Activated naive CD8-positive, alpha-beta T cell (primary cell): ENCODE measurements around the gene PAX8.
"Not testable (repeated sequence)": the region's sequence is repeated elsewhere in the genome, so short reads cannot be mapped to it uniquely, and the experiment has no call there.

ENCODE experiments used
- H3K27ac Mint-ChIP-seq: one replicate; pipeline ENCODE4 v1.8.0; 2021; ENCODE audit warnings: mixed read lengths
- H3K27me3 Mint-ChIP-seq: one replicate; pipeline ENCODE4 v1.8.0; 2021; ENCODE audit warnings: mixed read lengths
- H3K36me3 Mint-ChIP-seq: one replicate; pipeline ENCODE4 v1.8.0; 2021; ENCODE audit warnings: mixed read lengths
- H3K4me1 Mint-ChIP-seq: one replicate; pipeline ENCODE4 v1.8.0; 2021; ENCODE audit warnings: low read depth, mixed read lengths
- H3K4me3 Mint-ChIP-seq: one replicate; pipeline ENCODE4 v1.8.0; 2021; ENCODE audit warnings: mild to moderate bottlenecking, mixed read lengths
- H3K9me3 Mint-ChIP-seq: one replicate; pipeline ENCODE4 v1.8.0; 2021; ENCODE audit warnings: low read depth, mixed read lengths

The PAX8 gene

GRCh38 chr2:113305146-113305545 lies 26.4 kb upstream of the PAX8 start:
- peaks cover 5% of the 10 kb centered on the region for H3K27me3 Mint-ChIP-seq
- H3K4me1 Mint-ChIP-seq, result no peaks in the 10 kb centered on the region
- no peaks in the 10 kb centered on the region for H3K36me3 Mint-ChIP-seq
- H3K9me3 Mint-ChIP-seq, result no peaks in the 10 kb centered on the region
- H3K4me3 Mint-ChIP-seq, result no peak overlapping the region
- no peak overlapping the region for H3K27ac Mint-ChIP-seq

- Mint-ChIP-seq H3K9me3 (no peaks in the 10 kb centered on the region), H3K36me3 (no peaks in the 10 kb centered on the region), H3K4me3 (no peak overlapping the region), H3K4me1 (no peaks in the 10 kb centered on the region), H3K27ac (no peak overlapping the region), H3K27me3 (peaks cover 5% of the 10 kb centered on the region)
These were observed 26.0 kb upstream of the PAX8 start for GRCh38 chr2:113304702-113305101.

- H3K9me3 Mint-ChIP-seq, H3K4me3 Mint-ChIP-seq, H3K4me1 Mint-ChIP-seq, H3K27me3 Mint-ChIP-seq, H3K27ac Mint-ChIP-seq, H3K36me3 Mint-ChIP-seq: not testable (repeated sequence)
These were observed 23.7 kb upstream of the PAX8 start for GRCh38 chr2:113302216-113302980.

GRCh38 chr2:113300281-113300680 lies 21.6 kb upstream of the PAX8 start:
- Mint-ChIP-seq H3K9me3 (no peaks in the 10 kb centered on the region), H3K27ac (no peak overlapping the region), H3K4me1 (no peaks in the 10 kb centered on the region), H3K36me3 (no peaks in the 10 kb centered on the region), H3K27me3 (no peaks in the 10 kb centered on the region), H3K4me3 (no peak overlapping the region)

DNA sequence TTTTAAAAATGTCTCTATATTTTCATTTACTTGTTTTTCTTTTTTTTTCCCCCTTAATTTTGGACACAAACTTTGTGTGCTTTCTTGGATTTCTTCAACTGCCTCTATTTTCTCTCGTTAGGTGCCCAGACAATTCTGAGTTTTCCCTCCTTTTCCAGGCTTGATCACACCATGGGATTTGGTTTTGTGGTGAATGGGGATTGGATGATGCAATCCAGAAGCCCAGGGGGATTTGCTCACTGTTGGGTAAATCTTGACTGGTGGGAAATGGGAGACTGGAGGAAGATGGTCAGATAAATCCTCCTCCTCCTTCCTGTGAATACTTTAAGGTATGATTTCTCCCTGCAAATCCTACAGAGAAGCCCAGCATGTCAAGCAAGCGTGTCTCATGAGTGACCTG lies 19.5 kb upstream of the PAX8 start:
- no peak overlapping the region for H3K4me3 Mint-ChIP-seq
- no peaks in the 10 kb centered on the region for H3K27me3 Mint-ChIP-seq
- H3K4me1 Mint-ChIP-seq, result no peaks in the 10 kb centered on the region
- no peaks in the 10 kb centered on the region for H3K9me3 Mint-ChIP-seq
- H3K36me3 Mint-ChIP-seq, result no peaks in the 10 kb centered on the region
- H3K27ac Mint-ChIP-seq, result no peak overlapping the region

DNA sequence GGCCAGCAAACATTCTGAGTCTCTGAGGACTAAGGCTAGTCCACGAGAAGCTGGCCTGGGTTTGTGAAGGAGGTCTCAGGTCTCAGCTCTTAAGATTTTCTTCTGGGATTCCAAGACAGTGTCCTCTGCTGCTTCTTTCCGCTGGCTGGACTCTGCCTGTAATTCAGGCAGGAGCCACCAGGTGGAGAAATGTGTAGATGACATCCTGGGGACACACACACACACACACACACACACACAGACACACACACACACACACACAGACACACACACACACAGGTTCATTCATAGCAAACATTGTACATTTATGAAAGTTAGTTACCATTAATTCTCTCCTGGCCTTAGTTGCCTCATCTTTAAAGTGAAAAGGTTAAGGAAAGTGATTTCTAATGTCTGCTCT lies 18.9 kb upstream of the PAX8 start:
- H3K4me1 Mint-ChIP-seq, H3K36me3 Mint-ChIP-seq, H3K9me3 Mint-ChIP-seq, H3K27ac Mint-ChIP-seq, H3K4me3 Mint-ChIP-seq, H3K27me3 Mint-ChIP-seq: not testable (repeated sequence)

GRCh38 chr2:113291191-113291590 lies 12.5 kb upstream of the PAX8 start:
- no peak overlapping the region for H3K27ac Mint-ChIP-seq
- no peaks in the 10 kb centered on the region for H3K36me3 Mint-ChIP-seq
- no peak overlapping the region for H3K4me3 Mint-ChIP-seq
- H3K9me3 Mint-ChIP-seq, result no peaks in the 10 kb centered on the region
- peaks cover 7% of the 10 kb centered on the region for H3K27me3 Mint-ChIP-seq
- H3K4me1 Mint-ChIP-seq, result no peaks in the 10 kb centered on the region

- not testable (repeated sequence) for H3K4me3 Mint-ChIP-seq, H3K36me3 Mint-ChIP-seq, H3K4me1 Mint-ChIP-seq, H3K27me3 Mint-ChIP-seq, H3K27ac Mint-ChIP-seq, H3K9me3 Mint-ChIP-seq
These were observed 10.0 kb upstream of the PAX8 start for GRCh38 chr2:113288674-113289149.

DNA sequence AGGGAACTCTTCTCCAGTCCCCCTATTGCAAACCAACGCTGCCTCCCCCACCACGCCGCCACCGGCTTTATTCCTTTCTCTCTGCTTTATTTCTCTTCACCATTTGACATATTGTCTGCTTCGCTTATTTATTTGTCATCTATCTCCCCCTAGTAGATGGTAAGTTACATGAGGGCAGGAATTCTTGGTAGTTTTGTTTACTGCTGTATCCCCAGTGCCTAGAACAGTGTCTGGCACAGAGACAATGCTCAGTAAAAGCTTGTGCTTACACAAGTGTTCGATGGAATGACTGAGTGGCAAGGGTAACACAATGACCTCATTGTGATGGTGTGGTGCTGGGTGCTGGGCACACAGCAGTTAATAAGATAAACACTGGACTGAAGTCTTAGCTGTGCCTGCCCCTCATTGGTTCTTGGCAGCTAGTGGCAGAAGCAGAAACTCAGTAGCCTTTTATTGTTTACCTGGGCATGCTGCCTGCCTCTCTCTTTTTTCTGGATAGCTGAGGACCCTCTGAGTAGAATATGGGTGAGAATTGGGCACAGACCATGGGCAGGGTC lies 9.5 kb upstream of the PAX8 start:
- not testable (repeated sequence) for H3K27ac Mint-ChIP-seq, H3K36me3 Mint-ChIP-seq, H3K27me3 Mint-ChIP-seq, H3K9me3 Mint-ChIP-seq, H3K4me3 Mint-ChIP-seq, H3K4me1 Mint-ChIP-seq

DNA sequence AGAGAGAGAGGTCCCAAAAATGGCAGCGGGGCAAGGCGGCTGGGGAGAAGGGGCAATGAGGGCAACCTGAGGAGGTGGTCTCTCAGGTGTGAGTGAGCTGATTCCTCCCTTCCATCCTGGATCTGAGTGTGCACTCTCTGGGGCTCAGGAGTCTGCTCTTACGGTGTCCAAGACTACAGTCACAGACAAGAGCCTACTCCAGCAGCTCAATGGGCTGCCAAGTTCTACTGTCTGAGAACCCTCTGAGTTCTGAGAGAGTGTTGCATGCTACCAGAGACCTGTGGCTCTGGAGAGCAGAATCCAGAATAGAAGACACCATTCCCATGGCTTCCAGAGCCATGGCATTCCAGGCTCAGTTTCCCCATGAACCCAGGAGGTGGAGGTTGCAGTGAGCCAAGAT lies 7.1 kb upstream of the PAX8 start:
- peaks cover 3% of the 10 kb centered on the region for H3K4me1 Mint-ChIP-seq
- H3K27ac Mint-ChIP-seq, result no peak overlapping the region
- H3K36me3 Mint-ChIP-seq, result no peaks in the 10 kb centered on the region
- peaks cover 7% of the 10 kb centered on the region for H3K27me3 Mint-ChIP-seq
- H3K9me3 Mint-ChIP-seq, result no peaks in the 10 kb centered on the region
- H3K4me3 Mint-ChIP-seq, result no peak overlapping the region

DNA sequence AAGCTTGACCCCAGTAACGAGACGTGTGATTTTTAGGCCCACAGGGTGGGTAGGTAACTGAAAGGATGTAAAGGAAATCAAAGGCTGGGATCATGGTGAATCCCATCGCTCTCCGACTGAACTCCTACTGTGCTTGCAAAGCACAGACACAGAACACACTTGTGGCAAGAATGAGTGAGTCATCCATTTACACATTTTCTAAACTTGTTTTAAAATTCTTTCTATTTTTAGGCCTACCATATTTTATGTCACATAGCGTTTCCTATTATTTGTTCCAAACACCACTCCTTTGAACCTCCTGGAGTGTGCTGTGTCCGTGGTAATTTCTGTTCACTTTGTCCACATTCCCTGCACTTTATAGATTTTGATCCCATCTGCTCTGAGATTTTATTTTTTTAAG lies 6.3 kb upstream of the PAX8 start:
- H3K27me3 Mint-ChIP-seq, H3K4me1 Mint-ChIP-seq, H3K36me3 Mint-ChIP-seq, H3K9me3 Mint-ChIP-seq, H3K27ac Mint-ChIP-seq, H3K4me3 Mint-ChIP-seq: not testable (repeated sequence)

DNA sequence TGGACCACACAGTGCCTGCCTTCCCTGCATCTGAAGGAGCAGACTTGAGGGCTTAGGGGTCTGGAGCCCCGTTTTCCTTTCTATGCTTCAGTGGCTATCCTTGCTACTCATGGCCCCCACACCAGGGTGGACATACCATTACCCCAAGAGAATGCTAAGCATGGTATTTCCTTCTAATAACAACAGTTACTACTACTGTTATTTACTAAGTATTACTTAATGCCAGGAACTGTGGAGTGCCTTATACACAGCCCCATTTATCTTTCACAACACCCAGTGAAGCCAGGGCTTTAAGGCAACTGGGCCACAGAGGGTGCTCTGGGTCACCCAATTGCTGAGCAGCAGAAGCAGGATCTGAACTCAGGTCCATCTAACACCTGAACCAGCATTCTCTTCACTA lies 5.8 kb upstream of the PAX8 start:
- Mint-ChIP-seq H3K27ac (no peak overlapping the region), H3K9me3 (no peaks in the 10 kb centered on the region), H3K4me3 (no peak overlapping the region), H3K36me3 (no peaks in the 10 kb centered on the region), H3K27me3 (peaks cover 7% of the 10 kb centered on the region), H3K4me1 (peaks cover 3% of the 10 kb centered on the region)

- H3K27ac Mint-ChIP-seq, result no peak overlapping the region
- H3K4me1 Mint-ChIP-seq, result peaks cover 3% of the 10 kb centered on the region
- H3K27me3 Mint-ChIP-seq, result peaks cover 4% of the 10 kb centered on the region
- no peaks in the 10 kb centered on the region for H3K36me3 Mint-ChIP-seq
- H3K4me3 Mint-ChIP-seq, result no peak overlapping the region
- no peaks in the 10 kb centered on the region for H3K9me3 Mint-ChIP-seq
These were observed 5.1 kb upstream of the PAX8 start for GRCh38 chr2:113283704-113284284.

DNA sequence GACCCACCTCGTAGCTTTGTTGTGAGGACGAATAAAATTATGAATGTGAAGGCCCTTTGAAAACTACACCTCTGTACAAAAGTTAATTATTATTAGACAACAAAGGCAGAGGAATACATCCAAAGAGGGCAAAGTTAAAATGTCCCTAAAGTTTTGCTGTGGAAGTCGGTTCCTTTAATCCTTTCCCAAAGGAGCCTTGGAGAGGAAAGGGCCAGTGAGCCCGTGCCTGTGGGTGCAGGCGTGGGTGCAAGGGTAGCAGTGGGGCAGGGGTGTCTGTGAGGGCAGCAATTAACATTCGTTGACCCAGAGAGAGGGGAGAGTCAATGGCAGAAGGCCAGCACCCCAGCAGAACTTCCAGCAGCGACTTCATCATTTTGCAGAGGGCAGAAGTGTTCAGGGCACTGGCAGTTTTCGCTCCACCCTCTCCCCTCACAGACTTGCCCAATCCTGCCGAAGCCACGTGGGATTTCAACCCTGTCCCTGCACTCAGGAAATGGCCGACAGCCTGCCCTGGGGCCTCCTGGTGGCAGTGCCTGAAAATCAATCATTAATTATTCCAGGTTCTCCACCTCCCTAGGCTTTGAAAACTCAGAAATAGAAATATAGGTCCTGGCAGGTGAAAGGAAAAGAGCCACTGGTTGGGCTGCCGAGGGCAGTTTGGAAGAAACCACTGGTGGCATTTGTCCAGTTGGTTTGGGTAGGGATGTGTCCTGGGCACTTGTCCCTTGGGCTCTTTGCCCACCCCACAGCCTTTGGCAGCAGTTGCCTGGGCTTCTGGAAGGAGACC lies 4.2 kb upstream of the PAX8 start:
- peaks cover 3% of the 10 kb centered on the region for H3K4me1 Mint-ChIP-seq
- H3K36me3 Mint-ChIP-seq, result no peaks in the 10 kb centered on the region
- H3K27ac Mint-ChIP-seq, result no peak overlapping the region
- no peaks in the 10 kb centered on the region for H3K9me3 Mint-ChIP-seq
- H3K4me3 Mint-ChIP-seq, result no peak overlapping the region
- peaks cover 3% of the 10 kb centered on the region for H3K27me3 Mint-ChIP-seq
